ENCODE data around the gene NFILZ. TPM values are rescaled to one million over a fixed set of nuclear protein-coding genes. Genes with fewer than 3 reads are reported as not detected.
"Not testable (repeated sequence)": the region's sequence is repeated elsewhere in the genome, so short reads cannot be mapped to it uniquely, and the experiment has no call there.

The NFILZ gene
- total and polyA plus RNA-seq, 7 donors, result not detected

DNA sequence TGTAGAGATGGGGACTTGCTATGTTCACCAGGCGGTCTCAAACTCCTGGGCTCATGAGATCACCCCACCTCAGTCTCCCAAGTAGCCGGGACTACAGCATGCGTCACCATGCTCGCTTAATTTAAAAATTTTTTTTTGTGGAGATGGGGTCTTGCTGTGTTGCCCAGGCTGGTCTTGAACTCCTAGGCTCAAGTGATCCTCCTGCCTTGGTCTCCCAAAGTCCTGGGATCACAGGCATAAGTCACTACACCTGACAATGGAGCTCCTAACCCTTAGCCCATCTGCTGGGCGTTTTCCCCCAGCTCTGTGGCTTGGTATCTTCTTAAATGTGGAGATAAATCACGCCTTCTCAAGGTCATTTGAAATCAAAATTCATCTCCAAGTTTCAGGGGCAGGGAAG, 13.6 kb upstream of the NFILZ start:
- H3K9me3 ChIP-seq, result no peaks in the 10 kb centered on the region
- TF ChIP-seq EP300 (IDR thresholded peaks at IDR 0.05) (no peak), POLR2A (IDR thresholded peaks at IDR 0.05) (no peak), POLR2AphosphoS5 (IDR thresholded peaks at IDR 0.05) (no peak)
- TF ChIP-seq, protein P1, sequence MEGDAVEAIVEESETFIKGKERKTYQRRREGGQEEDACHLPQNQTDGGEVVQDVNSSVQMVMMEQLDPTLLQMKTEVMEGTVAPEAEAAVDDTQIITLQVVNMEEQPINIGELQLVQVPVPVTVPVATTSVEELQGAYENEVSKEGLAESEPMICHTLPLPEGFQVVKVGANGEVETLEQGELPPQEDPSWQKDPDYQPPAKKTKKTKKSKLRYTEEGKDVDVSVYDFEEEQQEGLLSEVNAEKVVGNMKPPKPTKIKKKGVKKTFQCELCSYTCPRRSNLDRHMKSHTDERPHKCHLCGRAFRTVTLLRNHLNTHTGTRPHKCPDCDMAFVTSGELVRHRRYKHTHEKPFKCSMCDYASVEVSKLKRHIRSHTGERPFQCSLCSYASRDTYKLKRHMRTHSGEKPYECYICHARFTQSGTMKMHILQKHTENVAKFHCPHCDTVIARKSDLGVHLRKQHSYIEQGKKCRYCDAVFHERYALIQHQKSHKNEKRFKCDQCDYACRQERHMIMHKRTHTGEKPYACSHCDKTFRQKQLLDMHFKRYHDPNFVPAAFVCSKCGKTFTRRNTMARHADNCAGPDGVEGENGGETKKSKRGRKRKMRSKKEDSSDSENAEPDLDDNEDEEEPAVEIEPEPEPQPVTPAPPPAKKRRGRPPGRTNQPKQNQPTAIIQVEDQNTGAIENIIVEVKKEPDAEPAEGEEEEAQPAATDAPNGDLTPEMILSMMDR (IDR thresholded peaks at IDR 0.05), result no peak
- peaks cover 0 to 4% (median 2%) of the 10 kb centered on the region in 4 donors for H3K4me1 ChIP-seq
- no peaks in the 10 kb centered on the region for H3K36me3 ChIP-seq
- intact Hi-C loops (cut with DNase I), result no loop called here
- WGBS, 2 donors, result 67 to 85% methylated on average over 6 of the region's 6 CpGs
- no peak for DNase-seq
- no peak overlapping the region for H3K4me3 ChIP-seq
- no peak overlapping the region for H3K27ac ChIP-seq
- H3K27me3 ChIP-seq, result no peaks in the 10 kb centered on the region

DNA sequence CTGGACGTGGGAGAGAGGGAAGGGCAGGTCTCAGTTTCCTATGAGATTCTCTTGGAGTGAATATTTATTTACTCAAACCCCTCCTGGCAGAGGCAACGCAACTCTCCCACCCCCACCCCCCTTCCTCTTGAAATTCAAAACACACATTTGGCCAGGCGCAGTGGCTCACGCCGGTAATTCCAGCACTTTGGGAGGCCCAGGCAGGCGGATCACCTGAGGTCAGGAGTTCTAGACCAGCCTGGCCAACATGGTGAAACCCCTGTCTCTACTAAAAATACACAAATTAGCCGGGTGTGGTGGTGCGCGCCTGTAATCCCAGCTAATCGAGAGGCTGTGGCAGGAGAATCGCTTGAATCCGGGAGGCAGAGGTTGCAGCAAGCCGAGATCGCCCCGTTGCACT, 13.1 kb upstream of the NFILZ start:
- 60 to 77% methylated on average over 15 of the region's 15 CpGs for WGBS, 2 donors
- H3K4me1 ChIP-seq; H3K36me3 ChIP-seq; H3K4me3 ChIP-seq; H3K9me3 ChIP-seq; H3K27ac ChIP-seq; H3K27me3 ChIP-seq; intact Hi-C loops (cut with DNase I); DNase-seq: not testable (repeated sequence)

DNA sequence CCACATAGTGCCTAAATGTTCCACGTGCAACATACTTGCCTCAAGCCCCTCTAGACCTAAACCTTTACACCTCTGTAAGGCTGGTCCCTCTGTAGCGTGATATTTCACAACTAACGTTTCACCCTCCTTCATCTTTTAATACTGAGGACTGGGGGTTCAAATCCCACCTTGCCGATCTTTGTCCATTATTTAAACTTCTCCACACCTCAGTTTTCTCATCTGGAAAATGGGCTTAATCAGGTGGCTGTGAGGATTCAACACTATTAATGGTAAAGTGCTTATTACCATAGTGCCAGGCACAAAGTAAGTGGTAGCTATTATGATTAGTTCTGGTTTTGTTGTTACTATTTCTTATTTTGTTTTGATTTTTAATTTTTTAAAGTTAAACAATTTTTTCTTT, 12.4 kb upstream of the NFILZ start:
- no peaks in the 10 kb centered on the region for H3K9me3 ChIP-seq
- WGBS, 2 donors, result 73 to 88% methylated on average over 4 of the region's 4 CpGs
- TF ChIP-seq POLR2A (IDR thresholded peaks at IDR 0.05) (no peak), EP300 (IDR thresholded peaks at IDR 0.05) (no peak), POLR2AphosphoS5 (IDR thresholded peaks at IDR 0.05) (no peak)
- TF ChIP-seq, protein P1 (IDR thresholded peaks at IDR 0.05), result no peak
- H3K27me3 ChIP-seq, result no peaks in the 10 kb centered on the region
- intact Hi-C loops (cut with DNase I), result no loop called here
- no peak for DNase-seq
- H3K36me3 ChIP-seq, result no peaks in the 10 kb centered on the region
- no peaks in the 10 kb centered on the region for H3K4me1 ChIP-seq
- H3K4me3 ChIP-seq, result no peak overlapping the region
- no peak overlapping the region for H3K27ac ChIP-seq

DNA sequence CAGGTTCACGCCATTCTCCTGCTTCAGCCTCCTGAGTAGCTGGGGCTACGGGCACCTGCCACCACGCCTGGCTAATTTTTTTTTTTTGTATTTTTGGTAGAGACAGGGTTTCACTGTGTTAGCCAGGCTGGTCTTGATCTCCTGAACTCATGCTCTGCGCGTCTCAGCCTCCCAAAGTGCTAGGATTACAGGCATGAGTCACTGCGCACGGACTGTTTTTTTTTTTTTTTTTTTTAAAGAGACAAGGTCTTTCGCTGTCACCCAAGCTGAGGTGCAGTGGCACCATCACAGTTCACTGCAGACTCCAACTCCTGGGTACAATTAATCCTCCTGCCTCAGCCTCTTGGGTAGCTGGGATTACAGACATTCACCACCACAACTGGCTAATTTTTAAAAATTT, 11.7 kb upstream of the NFILZ start:
- 31 to 66% methylated on average over 8 of the region's 8 CpGs for WGBS, 2 donors
- H3K4me3 ChIP-seq, result no peak overlapping the region
- H3K9me3 ChIP-seq, result no peaks in the 10 kb centered on the region
- TF ChIP-seq, protein P1 (IDR thresholded peaks at IDR 0.05), result no peak
- TF ChIP-seq POLR2AphosphoS5 (IDR thresholded peaks at IDR 0.05), result no peak
- no peak for TF ChIP-seq EP300 (IDR thresholded peaks at IDR 0.05)
- TF ChIP-seq POLR2A (IDR thresholded peaks at IDR 0.05), result no peak
- no peaks in the 10 kb centered on the region for H3K4me1 ChIP-seq
- no peaks in the 10 kb centered on the region for H3K36me3 ChIP-seq
- no peak for DNase-seq
- no peak overlapping the region for H3K27ac ChIP-seq
- intact Hi-C loops (cut with DNase I), result no loop called here
- no peaks in the 10 kb centered on the region for H3K27me3 ChIP-seq

DNA sequence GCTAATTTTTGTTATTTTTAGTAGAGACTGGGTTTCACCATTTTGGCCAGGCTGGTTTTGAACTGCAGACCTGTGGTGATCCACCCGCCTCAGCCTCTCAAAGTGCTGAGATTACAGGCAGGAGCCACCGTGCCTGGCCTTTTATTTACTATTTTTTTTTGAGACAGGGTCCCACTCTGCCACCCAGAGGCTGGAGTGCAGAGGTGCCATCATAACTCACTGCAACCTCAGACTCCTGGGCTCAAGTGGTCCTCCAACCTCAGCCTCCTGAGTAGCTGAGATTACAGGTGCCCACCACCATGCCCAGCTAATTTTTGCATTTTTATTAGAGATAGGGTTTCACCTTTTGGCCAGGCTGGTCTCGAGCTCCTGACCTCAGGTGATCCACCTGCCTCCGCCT, 7.5 kb upstream of the NFILZ start:
- H3K4me1 ChIP-seq, result not testable (repeated sequence)

DNA sequence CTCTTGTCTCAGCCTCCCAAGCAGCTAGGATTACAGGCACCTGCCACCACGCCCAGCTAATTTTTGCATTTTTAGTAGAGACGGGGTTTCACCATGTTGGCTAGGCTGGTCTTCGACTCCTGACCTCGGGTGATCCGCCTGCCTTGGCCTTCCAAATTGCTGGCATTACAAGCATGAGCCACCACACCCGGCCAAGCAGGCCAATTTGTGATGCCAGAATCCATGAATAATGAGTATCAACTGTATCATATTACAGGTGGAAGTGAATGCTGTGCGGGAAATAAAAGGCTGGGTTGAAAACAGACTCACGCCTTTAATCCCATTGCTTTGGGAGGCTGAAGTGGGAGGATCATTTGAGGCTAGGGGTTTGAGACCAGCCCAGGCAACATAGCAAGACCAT, 3.6 kb upstream of the NFILZ start:
- Histone ChIP-seq H3K4me3 (no peak overlapping the region), H3K4me1 (peaks cover 0 to 11% (median 2%) of the 10 kb centered on the region in 4 donors), H3K9me3 (peaks cover 0 to 7% (median 0%) of the 10 kb centered on the region in 4 donors), H3K27ac (no peak overlapping the region), H3K27me3 (no peaks in the 10 kb centered on the region), H3K36me3 (no peaks in the 10 kb centered on the region)
- 69 to 87% methylated on average over 8 of the region's 8 CpGs for WGBS, 2 donors
- no peak for DNase-seq
- no peak for TF ChIP-seq POLR2A (IDR thresholded peaks at IDR 0.05)
- TF ChIP-seq, protein P1 (IDR thresholded peaks at IDR 0.05), result no peak
- TF ChIP-seq EP300 (IDR thresholded peaks at IDR 0.05), result no peak
- no peak for TF ChIP-seq POLR2AphosphoS5 (IDR thresholded peaks at IDR 0.05)
- intact Hi-C loops (cut with DNase I), result no loop called here

More for the DNA sequence above, 7.5 kb upstream of the NFILZ start:
- H3K27ac ChIP-seq; H3K36me3 ChIP-seq; H3K9me3 ChIP-seq; H3K27me3 ChIP-seq; DNase-seq; intact Hi-C loops (cut with DNase I); H3K4me3 ChIP-seq: not testable (repeated sequence)
- WGBS, 2 donors, result 46 to 58% methylated on average over 4 of the region's 4 CpGs
